CD4-positive, alpha-beta T cell treated with Interleukin-6 at 100 ng/mL for 8 hours (primary cell): ENCODE data around the gene PTGES3.
"Not testable (repeated sequence)": the region's sequence is repeated elsewhere in the genome, so short reads cannot be mapped to it uniquely, and the experiment has no call there.

Source experiments
- DNase-seq: peaks from one replicate; pipeline ENCODE4 v3.0.0-alpha.2; 2020; ENCODE audit warnings: mixed read lengths, low spot score

Gene PTGES3

GRCh38 chr12:56709759-56710376 lies 21.8 kb upstream of the PTGES3 start:
- no peak for DNase-seq

GRCh38 chr12:56704522-56704921 lies 16.4 kb upstream of the PTGES3 start:
- not testable (repeated sequence) for DNase-seq

- DNase-seq = no peak
Measured at GRCh38 chr12:56699020-56699661, 11.1 kb upstream of the PTGES3 start.

- DNase-seq = no peak
Measured at GRCh38 chr12:56695327-56696101, 7.4 kb upstream of the PTGES3 start.

GRCh38 chr12:56694161-56694560 lies 6.1 kb upstream of the PTGES3 start:
- DNase-seq = no peak

GRCh38 chr12:56688846-56689109 lies 694 bp upstream of the PTGES3 start:
- DNase-seq = no peak

GRCh38 chr12:56687223-56688128 lies 608 bp downstream of the PTGES3 start:
- DNase-seq = peak; percentile 51

GRCh38 chr12:56684745-56685359 lies 3.2 kb downstream of the PTGES3 start:
- no peak for DNase-seq

- no peak for DNase-seq
Measured at GRCh38 chr12:56682323-56682722, 5.8 kb downstream of the PTGES3 start.

- no peak for DNase-seq
Measured at GRCh38 chr12:56679883-56680575, 8.1 kb downstream of the PTGES3 start.

- DNase-seq = no peak
Measured at GRCh38 chr12:56678852-56679251, 9.2 kb downstream of the PTGES3 start.

GRCh38 chr12:56677680-56678079 lies 10.4 kb downstream of the PTGES3 start:
- no peak for DNase-seq

GRCh38 chr12:56676851-56677580 lies 11.1 kb downstream of the PTGES3 start:
- no peak for DNase-seq

GRCh38 chr12:56671608-56672007 lies 16.5 kb downstream of the PTGES3 start:
- DNase-seq = no peak

- DNase-seq = no peak
Measured at GRCh38 chr12:56670836-56671235, 17.2 kb downstream of the PTGES3 start.

GRCh38 chr12:56668197-56668457 lies 20.0 kb downstream of the PTGES3 start:
- DNase-seq = no peak

GRCh38 chr12:56661979-56662638 lies 26.0 kb downstream of the PTGES3 start:
- no peak for DNase-seq

GRCh38 chr12:56661560-56661959 lies 26.5 kb downstream of the PTGES3 start:
- no peak for DNase-seq

GRCh38 chr12:56658921-56659320 lies 29.2 kb downstream of the PTGES3 start:
- no peak for DNase-seq
